NCI-H2107 treated with DMSO at 0.1 percent for 48 hours (cell line): ENCODE results near the gene PRKACB.

Experiments
- DNase-seq: peaks from one replicate; lab custom pipeline; 2025; ENCODE audit not compliant: unreplicated experiment; lab: John Stamatoyannopoulos, UW

The PRKACB gene

DNA sequence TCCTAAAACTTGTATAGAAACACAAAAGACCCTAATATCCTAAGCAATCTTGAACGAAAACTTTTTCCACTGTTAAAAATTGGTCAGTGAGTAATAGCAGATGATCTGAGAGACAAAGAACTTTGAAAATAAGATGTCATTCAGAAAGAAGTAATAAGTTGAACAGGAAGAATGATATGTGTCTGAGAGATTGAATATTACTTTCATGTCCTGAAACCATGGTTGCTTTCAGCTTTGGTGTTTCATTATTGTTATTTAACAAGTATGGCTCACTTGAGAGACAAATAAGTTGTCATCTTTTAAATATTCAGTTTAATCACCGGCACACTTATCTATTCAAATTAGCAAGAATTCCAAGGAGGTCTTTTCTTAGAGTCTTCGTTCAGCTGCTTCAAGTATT, 11.4 kb downstream of the PRKACB start:
- no peak for DNase-seq

DNA sequence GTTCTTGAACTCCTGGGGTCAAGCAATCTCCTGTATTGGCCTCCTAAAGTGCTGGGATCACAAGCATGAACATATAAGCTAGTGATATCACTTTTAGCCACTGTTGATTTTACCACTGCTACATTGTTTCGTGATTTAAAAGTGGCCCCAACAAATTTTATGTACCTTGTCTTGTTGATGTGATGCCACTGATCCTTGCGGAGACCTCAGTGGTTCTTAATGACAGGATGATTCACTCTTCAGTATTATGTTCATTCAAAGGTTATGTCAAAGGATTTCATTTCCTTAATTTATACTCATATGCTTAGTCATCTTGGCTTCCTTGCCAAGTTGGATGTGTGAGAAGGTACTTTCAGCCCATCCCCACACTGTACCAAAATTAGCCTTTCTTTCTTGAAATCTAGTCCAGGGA, 12.1 kb downstream of the PRKACB start:
- DNase-seq, result no peak

DNA sequence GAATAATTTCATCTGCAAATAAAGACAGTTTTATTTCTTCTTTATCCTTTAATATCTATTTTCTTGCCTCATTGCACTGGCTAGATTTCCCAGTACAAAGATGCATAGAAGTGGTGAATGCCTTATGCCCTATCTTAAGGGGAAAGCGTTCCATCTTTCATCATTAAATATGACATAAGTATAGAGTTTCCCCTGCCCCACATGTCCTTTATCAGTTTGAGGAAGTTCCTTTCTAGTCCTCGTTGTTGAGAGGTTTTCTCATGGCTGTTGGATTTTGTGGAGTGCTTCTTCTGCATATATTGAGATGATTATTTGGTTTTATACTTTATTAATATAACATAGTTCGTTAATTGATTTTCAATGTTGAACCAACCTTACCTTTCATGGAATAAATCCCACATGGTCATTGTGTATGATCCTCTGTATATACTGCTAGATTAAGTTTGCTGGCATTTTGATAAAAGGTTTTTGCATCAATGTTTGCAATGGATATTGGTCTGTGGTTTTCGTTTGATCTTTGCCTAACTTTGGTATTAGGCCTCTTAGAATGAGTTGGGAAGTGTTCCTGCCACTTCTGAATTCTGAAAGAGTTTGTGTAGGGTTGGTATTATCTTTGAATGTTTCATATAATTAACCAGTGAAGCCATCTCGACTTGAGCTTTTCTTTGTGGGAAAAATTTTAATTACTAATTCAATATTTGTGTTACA, 15.6 kb downstream of the PRKACB start:
- no peak for DNase-seq

- no peak for DNase-seq
Measured at GRCh38 chr1:84162295-84162694, 18.2 kb downstream of the PRKACB start.

- no peak for DNase-seq
Measured at GRCh38 chr1:84163123-84163931, 19.3 kb downstream of the PRKACB start.

DNA sequence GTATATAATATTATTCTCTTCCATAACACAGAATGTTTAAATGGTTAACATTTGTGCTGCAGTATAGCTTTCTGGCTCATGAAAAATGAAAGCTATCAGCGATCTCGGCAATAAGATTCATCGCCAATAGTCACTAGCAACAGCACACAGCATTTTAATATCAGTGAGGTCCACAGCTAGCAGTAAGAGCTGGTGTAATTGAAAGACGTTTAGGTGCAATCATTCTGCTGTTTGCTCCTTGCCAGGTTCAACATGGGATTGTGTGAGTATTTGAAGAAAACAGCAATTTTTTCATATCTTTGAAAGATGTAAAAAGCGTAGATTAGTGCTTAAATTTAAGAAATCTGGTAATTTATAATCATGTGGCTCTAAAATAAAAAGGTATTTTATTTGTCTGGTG, 20.1 kb downstream of the PRKACB start:
- no peak for DNase-seq

GRCh38 chr1:84164567-84165021, 20.5 kb downstream of the PRKACB start:
- DNase-seq, result no peak

GRCh38 chr1:84165601-84166000, 21.5 kb downstream of the PRKACB start:
- DNase-seq, result no peak

DNA sequence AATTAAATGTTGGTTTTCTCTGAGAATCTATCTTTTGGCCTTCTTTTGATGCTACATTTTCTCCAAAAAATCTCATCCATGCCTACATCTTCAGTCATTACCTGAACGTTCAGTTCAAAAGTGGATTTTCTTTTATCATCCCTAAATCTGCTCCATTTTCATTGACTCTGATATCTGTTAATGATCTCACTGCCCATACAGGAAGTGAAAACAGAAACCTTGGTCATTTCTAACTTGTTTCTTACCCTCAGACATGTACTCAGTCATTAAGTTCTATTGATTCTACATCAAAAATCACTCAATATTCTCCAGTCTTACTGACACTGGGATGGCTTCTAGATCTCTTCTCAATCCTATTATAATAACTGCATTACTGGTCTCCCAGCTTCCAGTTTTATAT, 22.7 kb downstream of the PRKACB start:
- no peak for DNase-seq

DNA sequence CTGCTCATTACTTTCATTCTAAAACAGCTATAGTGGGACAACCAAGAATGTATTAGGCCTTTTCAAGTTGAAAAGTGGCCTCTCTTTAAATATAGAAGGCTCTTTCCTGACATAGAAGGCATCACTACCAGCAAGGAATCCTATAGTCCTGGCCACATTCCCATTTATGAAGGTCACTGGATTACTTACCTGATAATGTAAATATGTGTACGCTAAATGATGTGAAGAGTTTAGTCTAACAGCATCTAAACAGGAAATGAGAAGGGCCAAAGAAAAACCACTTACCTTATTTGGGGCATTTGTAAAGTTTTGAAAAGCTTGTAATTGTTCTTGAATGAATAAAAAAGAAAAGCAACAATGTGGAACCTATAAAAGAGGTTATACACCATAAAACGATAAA, 24.7 kb downstream of the PRKACB start:
- no peak for DNase-seq

GRCh38 chr1:84170171-84170570, 26.1 kb downstream of the PRKACB start:
- no peak for DNase-seq

GRCh38 chr1:84171481-84171880, 27.4 kb downstream of the PRKACB start:
- DNase-seq, result no peak

DNA sequence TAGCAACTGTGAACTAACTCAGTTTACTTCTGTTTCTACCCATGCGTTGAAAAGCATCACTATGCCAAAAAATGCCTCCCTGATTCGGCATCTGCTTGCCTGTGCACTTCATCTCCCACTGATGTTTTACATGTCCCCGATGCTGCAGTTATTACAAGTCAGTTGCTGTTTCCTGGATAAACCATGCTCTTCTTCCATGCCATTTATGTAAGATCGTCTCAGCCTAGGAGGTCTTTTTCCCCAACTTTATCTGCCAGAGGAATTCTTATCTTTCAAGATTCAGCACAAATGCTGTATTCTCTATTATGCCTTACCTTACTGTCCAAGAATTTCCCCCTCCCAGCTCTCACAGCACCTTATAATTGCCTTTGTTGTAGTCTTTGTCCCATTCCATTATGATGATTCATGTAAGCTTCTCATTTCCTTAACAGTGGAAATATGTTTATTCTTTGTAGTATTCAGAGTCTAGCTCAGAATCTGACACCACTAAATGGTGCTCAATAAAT, 30.0 kb downstream of the PRKACB start:
- DNase-seq, result no peak

DNA sequence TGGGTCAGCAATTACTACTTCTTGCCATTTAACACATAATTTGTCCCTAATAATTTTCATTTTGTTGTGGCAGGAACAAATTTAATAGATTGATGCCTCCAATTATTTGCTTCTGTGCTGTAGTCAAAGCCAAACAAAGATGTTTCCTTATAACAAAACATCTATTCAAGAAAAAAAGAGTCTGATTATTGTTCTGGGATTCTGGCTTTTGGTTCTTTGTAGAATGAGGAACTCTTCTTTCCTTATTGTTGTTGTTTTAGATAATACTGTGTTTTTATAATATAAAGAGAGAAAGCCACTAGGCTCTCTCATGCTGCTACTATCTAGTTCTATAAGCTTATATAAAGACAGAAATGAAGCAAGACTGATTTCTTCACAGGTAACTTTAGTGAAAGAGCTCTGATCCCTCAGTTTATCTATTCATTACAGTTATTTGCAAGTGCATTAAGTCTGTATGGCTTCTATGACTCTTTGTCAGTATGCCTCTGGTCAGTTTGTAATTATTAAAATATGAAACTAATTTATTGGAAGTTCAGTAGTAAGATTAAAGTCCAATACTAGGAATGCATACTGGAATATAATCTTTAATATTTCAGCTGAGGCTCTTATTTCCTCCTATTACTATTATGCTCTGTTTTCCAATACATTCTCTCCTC, 37.4 kb downstream of the PRKACB start:
- DNase-seq, result no peak

DNA sequence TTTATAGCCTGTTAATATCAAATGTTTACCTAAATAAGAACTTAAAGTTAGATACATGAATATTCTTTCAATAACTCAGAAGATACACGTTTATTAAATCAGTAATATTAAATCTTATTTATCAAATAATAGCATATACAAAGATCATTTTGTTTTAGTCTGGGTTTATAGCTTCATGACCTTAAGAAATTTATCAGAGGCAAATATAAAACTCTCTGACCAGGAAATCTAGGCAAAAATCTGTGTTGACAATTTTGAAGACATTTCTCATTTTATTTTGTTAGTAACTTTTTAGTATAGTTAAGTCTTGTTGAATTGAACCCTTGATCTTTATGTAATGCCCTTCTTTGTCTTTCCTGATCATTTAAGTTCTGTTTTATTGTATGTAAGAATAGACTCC, 46.4 kb downstream of the PRKACB start:
- no peak for DNase-seq

GRCh38 chr1:84192681-84193080, 48.6 kb downstream of the PRKACB start:
- no peak for DNase-seq

DNA sequence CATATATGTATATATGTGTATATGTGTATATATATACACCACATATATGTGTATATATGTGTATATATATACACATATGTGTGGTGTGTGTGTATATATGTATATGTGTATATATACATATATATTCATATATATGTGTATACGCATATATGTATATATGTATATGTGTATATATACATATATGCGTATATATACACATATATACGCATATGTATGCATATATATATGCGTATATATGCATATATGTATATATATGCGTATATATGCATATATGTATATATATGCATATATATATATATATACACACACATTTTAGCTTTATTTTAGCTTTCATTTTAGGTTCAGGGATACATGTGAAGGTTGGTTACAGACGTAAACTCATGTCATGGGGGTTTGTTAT, 54.8 kb downstream of the PRKACB start:
- DNase-seq, result no peak

- no peak for DNase-seq
Measured at GRCh38 chr1:84199257-84199656, 55.2 kb downstream of the PRKACB start.

DNA sequence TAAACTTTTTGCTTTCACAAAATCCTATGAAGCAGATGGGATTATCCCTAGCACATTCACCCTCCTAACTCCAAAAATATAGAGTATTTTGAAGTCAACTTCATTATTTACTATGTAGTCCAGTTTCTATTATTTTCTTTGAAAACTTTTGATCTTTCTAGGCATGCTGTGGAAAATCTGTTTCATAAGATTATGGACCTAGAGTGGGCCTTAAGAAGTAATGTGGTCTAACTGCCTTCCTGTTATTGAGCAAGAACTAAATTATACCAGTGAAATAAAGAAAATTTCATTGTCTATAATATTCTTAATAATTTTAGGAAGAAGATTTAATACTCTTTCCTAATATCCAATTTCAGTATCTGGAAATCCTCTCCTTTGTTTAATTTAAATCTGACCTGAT, 58.1 kb downstream of the PRKACB start:
- no peak for DNase-seq

DNA sequence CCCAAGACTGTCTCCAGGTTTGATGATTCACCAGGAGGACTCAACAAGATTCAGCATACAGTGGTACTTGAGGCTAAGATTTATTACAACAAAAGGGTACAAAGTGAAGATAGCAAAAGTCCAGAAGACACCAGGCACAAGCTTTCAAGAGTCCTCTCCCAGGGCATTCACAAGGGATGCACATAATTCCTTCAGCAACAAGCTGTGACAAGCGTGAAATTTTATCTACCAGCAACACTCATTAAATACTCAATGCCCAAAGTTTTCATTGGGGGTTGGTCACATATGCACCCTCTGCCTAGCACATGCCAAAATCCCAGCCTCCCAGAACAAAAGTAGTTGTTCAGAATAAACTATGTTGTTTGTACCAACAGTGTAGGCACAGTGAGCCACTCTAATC, 62.3 kb downstream of the PRKACB start:
- no peak for DNase-seq

- no peak for DNase-seq
Measured at GRCh38 chr1:84208935-84209334, 64.9 kb downstream of the PRKACB start.
